Loucy (cell line): ENCODE data around the gene TMEM270.

Experiments
- H2AFZ ChIP-seq: fragments of 200-600 bp; sonication (generic); 2 replicates; pipeline ENCODE4 v1.6.0; 2016; ENCODE audit warnings: antibody characterized with exemption, mild to moderate bottlenecking, low read length, moderate library complexity
- H3F3A ChIP-seq: fragments of 200-600 bp; 2 replicates; pipeline ENCODE4 v1.6.0; 2016; ENCODE audit warnings: antibody characterized with exemption, low read depth, mild to moderate bottlenecking
- H3K27me3 ChIP-seq: fragments of 200-600 bp; sonication (generic); 2 replicates; pipeline ENCODE4 v1.6.1; 2014; ENCODE audit warnings: low read length, mild to moderate bottlenecking; ENCODE audit not compliant: insufficient read depth, poor library complexity, severe bottlenecking
- H3K36me3 ChIP-seq: fragments of 200-600 bp; sonication (generic); 2 replicates; pipeline ENCODE4 v1.6.1; 2016; ENCODE audit warnings: low read length; ENCODE audit not compliant: insufficient read depth
- H3K4me1 ChIP-seq: fragments of 200-600 bp; sonication (generic); 2 replicates; pipeline ENCODE4 v1.5.1; 2014; ENCODE audit warnings: low read length, mild to moderate bottlenecking; ENCODE audit not compliant: insufficient read depth, poor library complexity, severe bottlenecking
- H3K4me2 ChIP-seq: fragments of 200-600 bp; sonication (generic); 2 replicates; pipeline ENCODE4 v1.6.0; 2014; ENCODE audit warnings: antibody characterized with exemption, low read length, low read depth, mild to moderate bottlenecking; ENCODE audit not compliant: poor library complexity, severe bottlenecking
- H3K4me3 ChIP-seq: fragments of 200-600 bp; sonication (generic); 2 replicates; pipeline ENCODE4 v1.5.1; 2014; ENCODE audit warnings: low read length, mild to moderate bottlenecking, mixed read lengths; ENCODE audit not compliant: poor library complexity, severe bottlenecking
- H3K79me2 ChIP-seq: fragments of 200-600 bp; sonication (generic); 2 replicates; pipeline ENCODE4 v1.6.1; 2014; ENCODE audit warnings: low read length; ENCODE audit not compliant: insufficient read depth
- H3K9ac ChIP-seq: fragments of 200-600 bp; sonication (generic); 2 replicates; pipeline ENCODE4 v1.6.0; 2014; ENCODE audit warnings: mild to moderate bottlenecking, low read depth, low read length, moderate library complexity; ENCODE audit not compliant: poor library complexity, severe bottlenecking
- H3K9me2 ChIP-seq: fragments of 200-600 bp; sonication (generic); replicated peaks from 2 replicates; pipeline ENCODE4 v1.6.1; 2016; ENCODE audit warnings: low read depth, low read length, mixed read lengths
- H3K9me3 ChIP-seq: fragments of 200-600 bp; sonication (generic); 2 replicates; pipeline ENCODE4 v1.6.1; 2014; ENCODE audit warnings: mild to moderate bottlenecking, antibody characterized with exemption, low read length, low read depth; ENCODE audit not compliant: insufficient read depth
- H4K20me1 ChIP-seq: fragments of 200-600 bp; sonication (generic); 2 replicates; pipeline ENCODE4 v1.6.0; 2014; ENCODE audit warnings: antibody characterized with exemption, low read length, mild to moderate bottlenecking; ENCODE audit not compliant: insufficient read depth, poor library complexity, severe bottlenecking
- EZH2phosphoT487 ChIP-seq: fragments of 200-600 bp; IDR thresholded peaks from 2 replicates; pipeline ENCODE4 v1.6.1; 2018; ENCODE audit warnings: antibody characterized with exemption, mild to moderate bottlenecking, moderate library complexity, borderline replicate concordance
- TF ChIP-seq, protein P1 (sequence below): fragments of 200-600 bp; sonication (generic); conservative IDR thresholded peaks from 2 replicates; pipeline ENCODE4 v1.5.1; 2014; ENCODE audit warnings: mild to moderate bottlenecking, antibody characterized with exemption, low read length

The TMEM270 gene

DNA sequence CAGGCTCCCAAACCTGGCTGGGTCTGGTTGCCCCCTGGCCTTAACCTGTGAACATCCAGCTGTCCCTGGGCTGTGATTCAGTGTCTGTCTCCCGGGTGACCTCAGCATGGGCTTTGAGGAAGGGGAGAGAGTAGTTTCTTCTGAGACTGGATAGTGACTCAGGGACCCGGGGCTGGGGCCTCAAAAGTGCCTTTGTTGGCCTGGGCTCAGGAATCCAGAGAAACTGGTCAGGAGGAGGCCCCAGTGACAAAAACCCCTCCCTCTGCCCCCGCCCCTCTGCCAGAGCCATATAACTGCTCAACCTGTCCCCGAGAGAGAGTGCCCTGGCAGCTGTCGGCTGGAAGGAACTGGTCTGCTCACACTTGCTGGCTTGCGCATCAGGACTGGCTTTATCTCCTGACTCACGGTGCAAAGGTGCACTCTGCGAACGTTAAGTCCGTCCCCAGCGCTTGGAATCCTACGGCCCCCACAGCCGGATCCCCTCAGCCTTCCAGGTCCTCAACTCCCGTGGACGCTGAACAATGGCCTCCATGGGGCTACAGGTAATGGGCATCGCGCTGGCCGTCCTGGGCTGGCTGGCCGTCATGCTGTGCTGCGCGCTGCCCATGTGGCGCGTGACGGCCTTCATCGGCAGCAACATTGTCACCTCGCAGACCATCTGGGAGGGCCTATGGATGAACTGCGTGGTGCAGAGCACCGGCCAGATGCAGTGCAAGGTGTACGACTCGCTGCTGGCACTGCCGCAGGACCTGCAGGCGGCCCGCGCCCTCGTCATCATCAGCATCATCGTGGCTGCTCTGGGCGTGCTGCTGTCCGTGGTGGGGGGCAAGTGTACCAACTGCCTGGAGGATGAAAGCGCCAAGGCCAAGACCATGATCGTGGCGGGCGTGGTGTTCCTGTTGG lies 30.0 kb upstream of the TMEM270 start, which contains the start of gene CLDN4:
Gene CLDN4, plus strand, starts transcription at position 316 of the 903 bp plus-strand sequence. Its CDS starts 206 bp downstream, at position 522.
- Histone ChIP-seq H3K27me3 (no peaks in the 10 kb centered on the region), H3K4me3 (no peak within 1 kb of the TSS), H4K20me1 (no peaks in the 10 kb centered on the region), H3K9me3 (no peaks in the 10 kb centered on the region), H3K9me2 (no peaks in the 10 kb centered on the region), H3K4me2 (no peak within 1 kb of the TSS), H2AFZ (no peak within 1 kb of the TSS), H3K4me1 (peaks cover 26% of the 10 kb centered on the region), H3K36me3 (no peaks in the 10 kb centered on the region), H3F3A (no peaks in the 10 kb centered on the region; the same call in 1 of the 2 replicates), H3K79me2 (no peaks in the 10 kb centered on the region), H3K9ac (no peak within 1 kb of the TSS)
- no peak for TF ChIP-seq EZH2phosphoT487
- TF ChIP-seq, protein P1, sequence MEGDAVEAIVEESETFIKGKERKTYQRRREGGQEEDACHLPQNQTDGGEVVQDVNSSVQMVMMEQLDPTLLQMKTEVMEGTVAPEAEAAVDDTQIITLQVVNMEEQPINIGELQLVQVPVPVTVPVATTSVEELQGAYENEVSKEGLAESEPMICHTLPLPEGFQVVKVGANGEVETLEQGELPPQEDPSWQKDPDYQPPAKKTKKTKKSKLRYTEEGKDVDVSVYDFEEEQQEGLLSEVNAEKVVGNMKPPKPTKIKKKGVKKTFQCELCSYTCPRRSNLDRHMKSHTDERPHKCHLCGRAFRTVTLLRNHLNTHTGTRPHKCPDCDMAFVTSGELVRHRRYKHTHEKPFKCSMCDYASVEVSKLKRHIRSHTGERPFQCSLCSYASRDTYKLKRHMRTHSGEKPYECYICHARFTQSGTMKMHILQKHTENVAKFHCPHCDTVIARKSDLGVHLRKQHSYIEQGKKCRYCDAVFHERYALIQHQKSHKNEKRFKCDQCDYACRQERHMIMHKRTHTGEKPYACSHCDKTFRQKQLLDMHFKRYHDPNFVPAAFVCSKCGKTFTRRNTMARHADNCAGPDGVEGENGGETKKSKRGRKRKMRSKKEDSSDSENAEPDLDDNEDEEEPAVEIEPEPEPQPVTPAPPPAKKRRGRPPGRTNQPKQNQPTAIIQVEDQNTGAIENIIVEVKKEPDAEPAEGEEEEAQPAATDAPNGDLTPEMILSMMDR = no peak

DNA sequence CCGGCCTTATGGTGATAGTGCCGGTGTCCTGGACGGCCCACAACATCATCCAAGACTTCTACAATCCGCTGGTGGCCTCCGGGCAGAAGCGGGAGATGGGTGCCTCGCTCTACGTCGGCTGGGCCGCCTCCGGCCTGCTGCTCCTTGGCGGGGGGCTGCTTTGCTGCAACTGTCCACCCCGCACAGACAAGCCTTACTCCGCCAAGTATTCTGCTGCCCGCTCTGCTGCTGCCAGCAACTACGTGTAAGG lies 29.4 kb upstream of the TMEM270 start:
- Histone ChIP-seq H3K27me3 (no peaks in the 10 kb centered on the region), H3K9me3 (no peaks in the 10 kb centered on the region), H3F3A (no peaks in the 10 kb centered on the region; the same call in 1 of the 2 replicates), H3K4me2 (no peak overlapping the region), H4K20me1 (no peaks in the 10 kb centered on the region), H3K79me2 (no peaks in the 10 kb centered on the region), H2AFZ (no peak overlapping the region), H3K4me1 (peaks cover 25% of the 10 kb centered on the region), H3K9me2 (no peaks in the 10 kb centered on the region), H3K9ac (no peak overlapping the region), H3K4me3 (no peak overlapping the region), H3K36me3 (no peaks in the 10 kb centered on the region)
- no peak for TF ChIP-seq EZH2phosphoT487

DNA sequence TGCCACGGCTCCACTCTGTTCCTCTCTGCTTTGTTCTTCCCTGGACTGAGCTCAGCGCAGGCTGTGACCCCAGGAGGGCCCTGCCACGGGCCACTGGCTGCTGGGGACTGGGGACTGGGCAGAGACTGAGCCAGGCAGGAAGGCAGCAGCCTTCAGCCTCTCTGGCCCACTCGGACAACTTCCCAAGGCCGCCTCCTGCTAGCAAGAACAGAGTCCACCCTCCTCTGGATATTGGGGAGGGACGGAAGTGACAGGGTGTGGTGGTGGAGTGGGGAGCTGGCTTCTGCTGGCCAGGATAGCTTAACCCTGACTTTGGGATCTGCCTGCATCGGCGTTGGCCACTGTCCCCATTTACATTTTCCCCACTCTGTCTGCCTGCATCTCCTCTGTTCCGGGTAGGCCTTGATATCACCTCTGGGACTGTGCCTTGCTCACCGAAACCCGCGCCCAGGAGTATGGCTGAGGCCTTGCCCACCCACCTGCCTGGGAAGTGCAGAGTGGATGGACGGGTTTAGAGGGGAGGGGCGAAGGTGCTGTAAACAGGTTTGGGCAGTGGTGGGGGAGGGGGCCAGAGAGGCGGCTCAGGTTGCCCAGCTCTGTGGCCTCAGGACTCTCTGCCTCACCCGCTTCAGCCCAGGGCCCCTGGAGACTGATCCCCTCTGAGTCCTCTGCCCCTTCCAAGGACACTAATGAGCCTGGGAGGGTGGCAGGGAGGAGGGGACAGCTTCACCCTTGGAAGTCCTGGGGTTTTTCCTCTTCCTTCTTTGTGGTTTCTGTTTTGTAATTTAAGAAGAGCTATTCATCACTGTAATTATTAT lies 28.9 kb upstream of the TMEM270 start:
- Histone ChIP-seq H3K36me3 (no peaks in the 10 kb centered on the region), H3K9me2 (no peaks in the 10 kb centered on the region), H3K9me3 (no peaks in the 10 kb centered on the region), H3K4me2 (no peak overlapping the region), H3F3A (no peaks in the 10 kb centered on the region; the same call in 1 of the 2 replicates), H2AFZ (no peak overlapping the region), H3K79me2 (no peaks in the 10 kb centered on the region), H4K20me1 (no peaks in the 10 kb centered on the region), H3K9ac (no peak overlapping the region), H3K4me3 (no peak overlapping the region), H3K27me3 (no peaks in the 10 kb centered on the region), H3K4me1 (peaks cover 20% of the 10 kb centered on the region)
- TF ChIP-seq EZH2phosphoT487 = no peak
- TF ChIP-seq, protein P1 = no peak
